ENCODE data around the gene TPK1. TPM values are rescaled to one million over a fixed set of nuclear protein-coding genes. Genes with fewer than 3 reads are reported as not detected.

The TPK1 gene
- total and polyA plus RNA-seq, 2 of the 13 experiments (the other 11 are each of a cell fraction or from before 2014, with no cell fraction given): 1.0 to 1.2 TPM

DNA sequence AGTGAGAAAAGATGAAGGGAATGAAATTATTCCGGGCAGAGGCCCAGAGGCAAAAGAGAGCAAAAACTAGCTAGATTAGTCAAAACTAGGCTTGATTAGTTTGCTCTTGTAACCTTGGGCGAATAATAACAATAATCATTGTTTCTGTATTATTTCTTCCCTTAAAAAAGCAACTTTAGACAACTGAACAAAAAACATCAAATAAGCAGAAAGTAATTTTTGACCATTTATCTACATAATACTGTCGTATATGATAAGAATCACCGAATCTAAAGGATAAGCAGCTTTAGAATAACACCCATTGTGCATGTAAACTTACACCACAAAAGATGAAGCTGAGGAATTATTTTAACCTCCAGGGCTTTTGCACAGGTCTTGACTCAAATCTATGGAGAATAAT lies 125.1 kb downstream of the TPK1 start:
- Histone ChIP-seq H3K79me2 (ENCODE audit: insufficient read depth, low read length) (no peaks in the 10 kb centered on the region), H4K20me1 (ENCODE audit: insufficient read depth, low read length) (no peaks in the 10 kb centered on the region), H3K4me1 (ENCODE audit: insufficient read depth, low read length) (no peaks in the 10 kb centered on the region), H3K27me3 (ENCODE audit: control insufficient read depth in 1 of 2, insufficient read depth in 2 of 2, low read length in 2 of 2) (no peaks in the 10 kb centered on the region), H3K9ac (ENCODE audit: insufficient read depth, low read depth, low read length) (no peak overlapping the region), H3K4me2 (ENCODE audit: low read depth, low read length) (no peak overlapping the region), H3K4me3 (replicated peaks in 1 of 3; ENCODE audit: insufficient read depth in 1 of 3, low read depth in 2 of 3, low read length in 3 of 3) (no peak overlapping the region), H3K36me3 (replicated peaks in 1 of 2; ENCODE audit: control insufficient read depth in 1 of 2, insufficient read depth in 2 of 2, low read length in 2 of 2) (no peaks in the 10 kb centered on the region), H3K27ac (ENCODE audit: extremely low read length, insufficient read depth, low read length) (no peak overlapping the region), H3K9me3 (ENCODE audit: low read length) (peaks cover 8% of the 10 kb centered on the region; the same call in 1 of the 2 replicates), H2AFZ (ENCODE audit: low read length) (no peak overlapping the region)
- CTCF ChIA-PET (ENCODE audit: low intra/inter-chr PET ratio, low total read pairs): no interaction called here
- no peak for FAIRE-seq
- 4% methylated on average over 4 of the region's 4 CpGs for WGBS (ENCODE audit: low lambda C conversion rate)
- no TSS peak for BruUV-seq (replicated peaks)
- intact Hi-C loops (cut with micrococcal nuclease; ENCODE audit: unreplicated experiment) (no loop called here), in situ Hi-C loops (cut with HindIII; ENCODE audit: extremely low pct_ligation_motif_present, low pct_unique_long_range_greater_than_20kb) (no loop called here)
- TF ChIP-seq MIER3 (CRISPR knock-in tag; IDR thresholded peaks at IDR 0.05; ENCODE audit: borderline replicate concordance) (no peak), CBX5 (CRISPR knock-in tag; IDR thresholded peaks at IDR 0.05; ENCODE audit: borderline replicate concordance) (no peak), FOXM1 (CRISPR knock-in tag; IDR thresholded peaks at IDR 0.05) (no peak), ZNF792 (CRISPR knock-in tag; IDR thresholded peaks at IDR 0.05) (no peak), NFE2L2 (IDR thresholded peaks at IDR 0.05; ENCODE audit: low read length) (no peak), TBX2 (CRISPR knock-in tag; IDR thresholded peaks at IDR 0.05; ENCODE audit: borderline replicate concordance) (no peak)
- TF ChIP-seq, protein P1, sequence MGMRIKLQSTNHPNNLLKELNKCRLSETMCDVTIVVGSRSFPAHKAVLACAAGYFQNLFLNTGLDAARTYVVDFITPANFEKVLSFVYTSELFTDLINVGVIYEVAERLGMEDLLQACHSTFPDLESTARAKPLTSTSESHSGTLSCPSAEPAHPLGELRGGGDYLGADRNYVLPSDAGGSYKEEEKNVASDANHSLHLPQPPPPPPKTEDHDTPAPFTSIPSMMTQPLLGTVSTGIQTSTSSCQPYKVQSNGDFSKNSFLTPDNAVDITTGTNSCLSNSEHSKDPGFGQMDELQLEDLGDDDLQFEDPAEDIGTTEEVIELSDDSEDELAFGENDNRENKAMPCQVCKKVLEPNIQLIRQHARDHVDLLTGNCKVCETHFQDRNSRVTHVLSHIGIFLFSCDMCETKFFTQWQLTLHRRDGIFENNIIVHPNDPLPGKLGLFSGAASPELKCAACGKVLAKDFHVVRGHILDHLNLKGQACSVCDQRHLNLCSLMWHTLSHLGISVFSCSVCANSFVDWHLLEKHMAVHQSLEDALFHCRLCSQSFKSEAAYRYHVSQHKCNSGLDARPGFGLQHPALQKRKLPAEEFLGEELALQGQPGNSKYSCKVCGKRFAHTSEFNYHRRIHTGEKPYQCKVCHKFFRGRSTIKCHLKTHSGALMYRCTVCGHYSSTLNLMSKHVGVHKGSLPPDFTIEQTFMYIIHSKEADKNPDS (CRISPR knock-in tag; IDR thresholded peaks at IDR 0.05): no peak
- POLR2A ChIA-PET: no interaction called here
- ATAC-seq: no peak
- DNase-seq (ENCODE audit: low spot score): no peak

DNA sequence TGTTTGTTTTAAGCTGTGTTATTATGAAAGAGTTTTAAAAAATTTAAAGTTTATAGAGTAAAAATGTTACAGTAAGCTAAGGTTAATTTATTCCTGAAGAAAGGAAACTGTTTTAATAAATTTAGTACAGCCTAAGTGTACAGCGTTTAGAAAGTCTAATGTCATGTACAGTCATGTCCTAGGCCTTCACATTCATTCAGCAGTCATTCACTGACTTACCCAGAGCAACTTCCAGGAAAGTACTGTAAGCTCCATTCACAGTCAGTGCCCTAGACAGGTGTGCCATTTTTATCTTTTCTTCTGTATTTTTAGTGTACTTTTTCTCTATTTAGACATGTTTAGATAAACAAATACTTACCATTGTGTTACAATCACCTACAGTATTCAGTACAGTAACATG lies 126.8 kb downstream of the TPK1 start:
- Histone ChIP-seq H3K4me3 (replicated peaks in 1 of 3; ENCODE audit: insufficient read depth in 1 of 3, low read depth in 2 of 3, low read length in 3 of 3) (no peak overlapping the region), H3K79me2 (ENCODE audit: insufficient read depth, low read length) (no peaks in the 10 kb centered on the region), H3K27me3 (ENCODE audit: control insufficient read depth in 1 of 2, insufficient read depth in 2 of 2, low read length in 2 of 2) (no peaks in the 10 kb centered on the region), H2AFZ (ENCODE audit: low read length) (no peak overlapping the region), H3K9ac (ENCODE audit: insufficient read depth, low read depth, low read length) (no peak overlapping the region), H3K36me3 (replicated peaks in 1 of 2; ENCODE audit: control insufficient read depth in 1 of 2, insufficient read depth in 2 of 2, low read length in 2 of 2) (no peaks in the 10 kb centered on the region), H3K9me3 (ENCODE audit: low read length) (peaks cover 8% of the 10 kb centered on the region; the same call in 1 of the 2 replicates), H3K4me1 (ENCODE audit: insufficient read depth, low read length) (no peaks in the 10 kb centered on the region), H3K4me2 (ENCODE audit: low read depth, low read length) (no peak overlapping the region), H4K20me1 (ENCODE audit: insufficient read depth, low read length) (no peaks in the 10 kb centered on the region), H3K27ac (ENCODE audit: extremely low read length, insufficient read depth, low read length) (no peak overlapping the region)
- in situ Hi-C loops (cut with HindIII; ENCODE audit: extremely low pct_ligation_motif_present, low pct_unique_long_range_greater_than_20kb) (no loop called here), intact Hi-C loops (cut with micrococcal nuclease; ENCODE audit: unreplicated experiment) (no loop called here)
- BruUV-seq (replicated peaks): no TSS peak
- FAIRE-seq: no peak
- DNase-seq (ENCODE audit: low spot score): no peak
- no peak for ATAC-seq
- ChIA-PET CTCF (ENCODE audit: low intra/inter-chr PET ratio, low total read pairs) (no interaction called here), POLR2A (no interaction called here)
- WGBS (ENCODE audit: low lambda C conversion rate): 0% methylated on average over 1 of the region's 1 CpG
- TF ChIP-seq KLF13 (CRISPR knock-in tag; IDR thresholded peaks at IDR 0.05) (no peak), KDM1A (CRISPR knock-in tag; IDR thresholded peaks at IDR 0.05) (no peak), ZNF124 (CRISPR knock-in tag; IDR thresholded peaks at IDR 0.05) (no peak), ZNF136 (CRISPR knock-in tag; IDR thresholded peaks at IDR 0.05; ENCODE audit: low read depth) (no peak), RFX3 (CRISPR knock-in tag; IDR thresholded peaks at IDR 0.05) (no peak), ZBTB20 (CRISPR knock-in tag; IDR thresholded peaks at IDR 0.05; ENCODE audit: borderline replicate concordance, low read depth) (no peak), SMYD3 (CRISPR knock-in tag; IDR thresholded peaks at IDR 0.05) (no peak), SMAD9 (CRISPR knock-in tag; IDR thresholded peaks at IDR 0.05) (no peak), ZNF558 (CRISPR knock-in tag; IDR thresholded peaks at IDR 0.05; ENCODE audit: borderline replicate concordance) (no peak)
- TF ChIP-seq, protein P2, sequence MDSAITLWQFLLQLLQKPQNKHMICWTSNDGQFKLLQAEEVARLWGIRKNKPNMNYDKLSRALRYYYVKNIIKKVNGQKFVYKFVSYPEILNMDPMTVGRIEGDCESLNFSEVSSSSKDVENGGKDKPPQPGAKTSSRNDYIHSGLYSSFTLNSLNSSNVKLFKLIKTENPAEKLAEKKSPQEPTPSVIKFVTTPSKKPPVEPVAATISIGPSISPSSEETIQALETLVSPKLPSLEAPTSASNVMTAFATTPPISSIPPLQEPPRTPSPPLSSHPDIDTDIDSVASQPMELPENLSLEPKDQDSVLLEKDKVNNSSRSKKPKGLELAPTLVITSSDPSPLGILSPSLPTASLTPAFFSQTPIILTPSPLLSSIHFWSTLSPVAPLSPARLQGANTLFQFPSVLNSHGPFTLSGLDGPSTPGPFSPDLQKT (CRISPR knock-in tag; IDR thresholded peaks at IDR 0.05; ENCODE audit: borderline replicate concordance): no peak
- TF ChIP-seq, protein P3, sequence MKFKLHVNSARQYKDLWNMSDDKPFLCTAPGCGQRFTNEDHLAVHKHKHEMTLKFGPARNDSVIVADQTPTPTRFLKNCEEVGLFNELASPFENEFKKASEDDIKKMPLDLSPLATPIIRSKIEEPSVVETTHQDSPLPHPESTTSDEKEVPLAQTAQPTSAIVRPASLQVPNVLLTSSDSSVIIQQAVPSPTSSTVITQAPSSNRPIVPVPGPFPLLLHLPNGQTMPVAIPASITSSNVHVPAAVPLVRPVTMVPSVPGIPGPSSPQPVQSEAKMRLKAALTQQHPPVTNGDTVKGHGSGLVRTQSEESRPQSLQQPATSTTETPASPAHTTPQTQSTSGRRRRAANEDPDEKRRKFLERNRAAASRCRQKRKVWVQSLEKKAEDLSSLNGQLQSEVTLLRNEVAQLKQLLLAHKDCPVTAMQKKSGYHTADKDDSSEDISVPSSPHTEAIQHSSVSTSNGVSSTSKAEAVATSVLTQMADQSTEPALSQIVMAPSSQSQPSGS (CRISPR knock-in tag; IDR thresholded peaks at IDR 0.05): no peak

Data from HepG2 (cell line).